ENCODE results near the gene KLHL40.

- no peak for TF ChIP-seq SUZ12 (IDR thresholded peaks at IDR 0.05; ENCODE audit: unreplicated experiment)
- TF ChIP-seq, protein P1, sequence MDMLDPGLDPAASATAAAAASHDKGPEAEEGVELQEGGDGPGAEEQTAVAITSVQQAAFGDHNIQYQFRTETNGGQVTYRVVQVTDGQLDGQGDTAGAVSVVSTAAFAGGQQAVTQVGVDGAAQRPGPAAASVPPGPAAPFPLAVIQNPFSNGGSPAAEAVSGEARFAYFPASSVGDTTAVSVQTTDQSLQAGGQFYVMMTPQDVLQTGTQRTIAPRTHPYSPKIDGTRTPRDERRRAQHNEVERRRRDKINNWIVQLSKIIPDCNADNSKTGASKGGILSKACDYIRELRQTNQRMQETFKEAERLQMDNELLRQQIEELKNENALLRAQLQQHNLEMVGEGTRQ (IDR thresholded peaks at IDR 0.05; ENCODE audit: borderline replicate concordance, low read depth, low read length): no peak
- no peak for TF ChIP-seq EZH2 (IDR thresholded peaks at IDR 0.05; ENCODE audit: borderline replicate concordance, control insufficient read depth, low read depth, low read length)
- no peak for TF ChIP-seq GABPA (IDR thresholded peaks at IDR 0.05; ENCODE audit: low read depth)
- no peak for TF ChIP-seq HDAC2 (IDR thresholded peaks at IDR 0.05)
- TF ChIP-seq ZSCAN29 (IDR thresholded peaks at IDR 0.05): no peak
- no peak for TF ChIP-seq KDM1A (IDR thresholded peaks at IDR 0.05; ENCODE audit: borderline replicate concordance)
- TF ChIP-seq POLR2AphosphoS5 (IDR thresholded peaks at IDR 0.05; ENCODE audit: low read length): no peak
These were observed 26.5 kb upstream of the KLHL40 start for GRCh38 chr3:42658771-42659390.
